ENCODE data around the gene KLHL9. TPM values are rescaled to one million over a fixed set of nuclear protein-coding genes. Genes with fewer than 3 reads are reported as not detected.

Gene KLHL9
- total RNA-seq, 4 donors from 2014 or later, result 24.7 to 88.5 (median 29.9) TPM

GRCh38 chr9:21305213-21305612 lies 30.0 kb downstream of the KLHL9 start, which contains the start of gene IFNA5:
IFNA5 (minus strand) TSS chr9:21305313; CDS start chr9:21305256, 57 bp downstream.
- Histone ChIP-seq H3K4me3 (no peak within 1 kb of the TSS), H3K4me1 (no peaks in the 10 kb centered on the region), H3K36me3 (no peaks in the 10 kb centered on the region), H3K9me3 (no peaks in the 10 kb centered on the region), H3K27ac (no peak within 1 kb of the TSS), H3K27me3 (no peaks in the 10 kb centered on the region)
- TF ChIP-seq POLR2A (IDR thresholded peaks at IDR 0.05) (no peak), CTCF (IDR thresholded peaks at IDR 0.05) (no peak)
- intact Hi-C loops (cut with DNase I; ENCODE audit: low total_unique reads), result no loop called here
- no peak for DNase-seq

- Histone ChIP-seq H3K4me1 (no peaks in the 10 kb centered on the region), H3K36me3 (no peaks in the 10 kb centered on the region), H3K9me3 (no peaks in the 10 kb centered on the region), H3K27ac (no peak overlapping the region), H3K27me3 (no peaks in the 10 kb centered on the region), H3K4me3 (no peak overlapping the region)
- no peak for DNase-seq
- no peak for TF ChIP-seq POLR2A (IDR thresholded peaks at IDR 0.05)
- TF ChIP-seq CTCF (IDR thresholded peaks at IDR 0.05), result no peak
- intact Hi-C loops (cut with DNase I; ENCODE audit: low total_unique reads), result no loop called here
Observed at GRCh38 chr9:21295992-21296391, 39.2 kb downstream of the KLHL9 start.

GRCh38 chr9:21294904-21295538 lies 40.2 kb downstream of the KLHL9 start:
- Histone ChIP-seq H3K27ac (no peak overlapping the region), H3K9me3 (no peaks in the 10 kb centered on the region), H3K4me3 (no peak overlapping the region), H3K36me3 (no peaks in the 10 kb centered on the region), H3K27me3 (no peaks in the 10 kb centered on the region), H3K4me1 (no peaks in the 10 kb centered on the region)
- no peak for TF ChIP-seq POLR2A (IDR thresholded peaks at IDR 0.05)
- no peak for TF ChIP-seq CTCF (IDR thresholded peaks at IDR 0.05)
- DNase-seq, result no peak
- intact Hi-C loops (cut with DNase I; ENCODE audit: low total_unique reads), result no loop called here

GRCh38 chr9:21294364-21294774 lies 40.8 kb downstream of the KLHL9 start:
- intact Hi-C loops (cut with DNase I; ENCODE audit: low total_unique reads), result no loop called here

More at GRCh38 chr9:21294364-21294774, 40.8 kb downstream of the KLHL9 start:
- TF ChIP-seq POLR2A (IDR thresholded peaks at IDR 0.05) (no peak), CTCF (IDR thresholded peaks at IDR 0.05) (no peak)
- H3K4me1 ChIP-seq, result no peaks in the 10 kb centered on the region
- no peaks in the 10 kb centered on the region for H3K9me3 ChIP-seq
- no peak overlapping the region for H3K27ac ChIP-seq
- DNase-seq, result no peak
- H3K4me3 ChIP-seq, result no peak overlapping the region
- H3K27me3 ChIP-seq, result no peaks in the 10 kb centered on the region
- H3K36me3 ChIP-seq, result no peaks in the 10 kb centered on the region

All from uterus (tissue), 4 donors.